Thoracic aorta (tissue), 2 donors: ENCODE measurements around the gene C16orf89. TPM values are rescaled to one million over a fixed set of nuclear protein-coding genes. Genes with fewer than 3 reads are reported as not detected.

Experiments
- ATAC-seq: fragments of 150-250 bp; one replicate; pipeline ENCODE4 v1.8.0; 2017; ENCODE audit warnings: low read depth; ENCODE audit not compliant: insufficient number of reproducible peaks, low FRiP score
- DNase-seq: peaks from one replicate; pipeline ENCODE4 v3.0.0-alpha.2; 2020; ENCODE audit warnings: low spot score
- H3K27ac ChIP-seq, 2 donors: fragments of 200-600 bp; sonication (generic); 1 replicate in 1 of 2; 2 replicates in 1 of 2; pipeline ENCODE4 v1.5.1; 2016; ENCODE audit warnings: mild to moderate bottlenecking in 2 of 2, moderate library complexity in 2 of 2
- H3K27me3 ChIP-seq: fragments of 200-600 bp; sonication (generic); replicated peaks from 2 replicates; pipeline ENCODE4 v1.6.0; 2016; ENCODE audit warnings: mild to moderate bottlenecking; ENCODE audit not compliant: insufficient read depth
- H3K36me3 ChIP-seq: fragments of 200-600 bp; sonication (generic); one replicate; pipeline ENCODE4 v1.5.1; 2016
- H3K4me1 ChIP-seq, 2 donors: fragments of 200-600 bp; sonication (generic); 1 replicate in 1 of 2; 2 replicates in 1 of 2; pipeline versions ENCODE4 v1.5.1 to v1.6.0; 2016; ENCODE audit warnings: low read depth in 2 of 2, mild to moderate bottlenecking in 1 of 2; ENCODE audit not compliant: control insufficient read depth in 1 of 2
- H3K4me3 ChIP-seq: fragments of 200-600 bp; sonication (generic); 2 replicates; pipeline ENCODE4 v1.5.1; 2016; ENCODE audit warnings: mild to moderate bottlenecking
- H3K9me3 ChIP-seq: fragments of 200-600 bp; sonication (generic); 2 replicates; pipeline ENCODE4 v1.5.1; 2016
- CTCF ChIP-seq: fragments of 200-600 bp; sonication (generic); IDR thresholded peaks from one replicate; pipeline ENCODE4 v1.5.1; 2019; ENCODE audit warnings: antibody characterized with exemption
- total RNA-seq, 2 donors: library from RNA; depleted of rRNA; stranded (reverse); fragments of >200 nt; gene quantifications; one replicate each; pipeline versions ENCODE4 v1.1.0 to v1.2.3, GENCODE V29; 2016

The C16orf89 gene
- total RNA-seq, 2 donors from 2014 or later, result 11.6 to 21.4 TPM

DNA sequence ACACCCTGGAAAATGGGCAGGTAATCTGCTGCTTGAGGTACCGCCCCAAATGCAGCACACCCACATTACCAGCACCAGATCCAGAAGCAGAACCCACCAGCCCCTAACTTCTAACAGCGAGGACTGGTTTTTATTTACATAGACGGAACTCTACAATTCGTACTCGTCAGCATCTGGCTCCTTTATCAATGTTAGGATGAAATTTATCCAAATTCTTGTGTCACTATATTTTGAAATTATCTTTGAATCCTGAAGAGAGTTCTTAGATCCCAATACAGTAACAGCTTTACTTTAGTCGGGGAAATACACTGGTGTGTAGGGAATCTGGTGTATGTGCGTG, 5.6 kb upstream of the C16orf89 start:
- H3K27ac ChIP-seq, result peak overlapping the region; percentile 61 to 80
- H3K4me1 ChIP-seq, result peaks cover 9 to 11% of the 10 kb centered on the region in 2 donors
- H3K27me3 ChIP-seq, result no peaks in the 10 kb centered on the region
- no peak for TF ChIP-seq CTCF
- DNase-seq (no peak), ATAC-seq (no peak)
- no peaks in the 10 kb centered on the region for H3K9me3 ChIP-seq
- peaks cover 4% of the 10 kb centered on the region for H3K36me3 ChIP-seq
- peak overlapping the region; percentile 80 for H3K4me3 ChIP-seq

DNA sequence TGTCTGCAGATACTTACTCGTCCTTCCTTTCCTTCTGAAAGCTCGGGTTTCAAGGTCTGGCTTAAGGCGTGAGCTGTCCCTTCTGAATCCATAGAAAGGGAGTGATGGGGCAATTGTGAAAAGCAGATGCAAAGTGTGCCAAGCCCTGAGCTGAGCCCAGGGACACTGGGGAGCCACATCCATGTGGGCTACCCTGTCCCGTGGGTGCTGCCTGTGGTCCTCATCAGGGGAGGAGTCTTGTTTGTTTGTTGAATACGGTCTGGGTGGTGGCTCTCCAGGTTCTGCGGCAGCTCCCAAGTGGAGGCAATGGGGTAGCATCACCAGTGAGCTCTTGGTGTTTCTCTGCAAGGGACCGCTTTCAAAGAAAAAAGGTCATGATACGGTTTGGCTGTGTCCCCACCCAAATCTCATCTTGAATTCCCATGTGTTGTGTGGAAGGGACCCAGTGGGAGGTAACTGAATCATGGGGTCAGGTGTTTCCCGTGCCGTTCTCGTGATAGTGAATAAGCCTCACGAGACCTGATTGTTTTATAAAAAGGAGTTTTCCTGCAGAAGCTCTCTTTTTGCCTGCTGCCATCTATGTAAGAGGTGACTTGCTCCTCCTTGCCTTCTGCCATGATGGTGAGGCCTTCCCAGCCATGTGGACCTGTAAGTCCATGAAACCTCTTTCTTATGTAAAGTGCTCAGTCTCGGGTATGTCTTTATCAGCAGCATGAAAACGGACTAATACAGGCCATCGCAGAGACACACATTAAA, 4.9 kb upstream of the C16orf89 start:
- H3K27me3 ChIP-seq, result no peaks in the 10 kb centered on the region
- H3K4me1 ChIP-seq, result peaks cover 9 to 11% of the 10 kb centered on the region in 2 donors
- TF ChIP-seq CTCF, result no peak
- H3K27ac ChIP-seq, result peak overlapping the region; percentile 61 to 80
- H3K9me3 ChIP-seq, result no peaks in the 10 kb centered on the region
- H3K36me3 ChIP-seq, result no peaks in the 10 kb centered on the region
- H3K4me3 ChIP-seq, result no peak overlapping the region
- no peak for DNase-seq
- no peak for ATAC-seq

- no peak for ATAC-seq
Measured at GRCh38 chr16:5069854-5070253, 4.1 kb upstream of the C16orf89 start.

DNA sequence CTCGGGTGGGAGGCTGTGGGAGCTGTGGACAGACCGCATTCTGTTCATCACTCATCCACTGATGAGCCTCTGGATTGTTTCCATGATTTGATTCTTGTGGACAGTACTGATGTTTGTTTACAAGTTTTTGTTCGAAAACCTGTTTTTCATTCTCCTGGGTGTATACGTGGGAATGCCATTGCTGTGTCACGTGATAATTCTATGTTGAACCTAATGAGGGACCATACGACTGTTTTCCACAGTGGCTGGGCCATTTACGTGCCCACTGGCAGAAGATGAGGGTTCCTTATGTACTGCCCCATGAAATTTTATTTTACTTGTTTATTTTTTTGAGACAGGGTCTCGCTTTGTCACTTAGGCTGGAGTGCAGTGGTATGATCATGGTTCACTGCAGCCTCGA, 3.3 kb upstream of the C16orf89 start:
- no peaks in the 10 kb centered on the region for H3K36me3 ChIP-seq
- H3K4me3 ChIP-seq, result no peak overlapping the region
- H3K27ac ChIP-seq, result no peak overlapping the region
- H3K27me3 ChIP-seq, result no peaks in the 10 kb centered on the region
- no peak for ATAC-seq
- H3K9me3 ChIP-seq, result no peaks in the 10 kb centered on the region
- no peak for TF ChIP-seq CTCF
- DNase-seq, result no peak
- peaks cover 9 to 11% of the 10 kb centered on the region in 2 donors for H3K4me1 ChIP-seq

More at GRCh38 chr16:5069854-5070253, 4.1 kb upstream of the C16orf89 start:
- Histone ChIP-seq H3K27ac (no peak overlapping the region), H3K4me1 (peaks cover 9 to 11% of the 10 kb centered on the region in 2 donors), H3K9me3 (no peaks in the 10 kb centered on the region), H3K4me3 (no peak overlapping the region), H3K27me3 (no peaks in the 10 kb centered on the region), H3K36me3 (no peaks in the 10 kb centered on the region)
- no peak for DNase-seq
- no peak for TF ChIP-seq CTCF

GRCh38 chr16:5066511-5066910, 755 bp upstream of the C16orf89 start:
- Histone ChIP-seq H3K27ac (no peak overlapping the region), H3K4me3 (no peak overlapping the region), H3K4me1 (peaks cover 2 to 6% of the 10 kb centered on the region in 2 donors), H3K36me3 (no peaks in the 10 kb centered on the region), H3K9me3 (no peaks in the 10 kb centered on the region), H3K27me3 (no peaks in the 10 kb centered on the region)
- DNase-seq, result no peak
- no peak for TF ChIP-seq CTCF
- no peak for ATAC-seq
